Myocyte (in vitro differentiated cells): Measurements from ENCODE around the gene AP5Z1. TPM values are rescaled to one million over a fixed set of nuclear protein-coding genes. Genes with fewer than 3 reads are reported as not detected.

Experiments
- DNase-seq: peaks from one replicate; pipeline ENCODE4 v3.0.0-alpha.2; 2012; ENCODE audit warnings: low read depth
- total RNA-seq: library from RNA; depleted of rRNA; stranded (reverse); fragments of >200 nt; gene quantifications from 2 replicates; pipeline ENCODE4 v1.2.3, GENCODE V29; 2014

Gene AP5Z1
- total RNA-seq, 1 donor from 2014 or later, result 41.8 TPM

GRCh38 chr7:4765776-4766490, 9.5 kb upstream of the AP5Z1 start:
- DNase-seq, result peak; percentile 3

- DNase-seq, result no peak
Observed at GRCh38 chr7:4766666-4767519, 8.5 kb upstream of the AP5Z1 start.

GRCh38 chr7:4768597-4769569, 6.5 kb upstream of the AP5Z1 start:
- peak; percentile 72 for DNase-seq

GRCh38 chr7:4769761-4770160, 5.7 kb upstream of the AP5Z1 start:
- DNase-seq, result no peak

- DNase-seq, result no peak
Observed at GRCh38 chr7:4770886-4771285, 4.5 kb upstream of the AP5Z1 start.

- no peak for DNase-seq
Observed at GRCh38 chr7:4771737-4772136, 3.7 kb upstream of the AP5Z1 start.

- no peak for DNase-seq
Observed at GRCh38 chr7:4772306-4772705, 3.1 kb upstream of the AP5Z1 start.

- DNase-seq, result no peak
Observed at GRCh38 chr7:4774007-4774406, 1.4 kb upstream of the AP5Z1 start.

GRCh38 chr7:4774658-4775249, 669 bp upstream of the AP5Z1 start:
- DNase-seq, result peak; percentile 71

- DNase-seq, result peak; percentile 32
Observed at GRCh38 chr7:4775848-4776623, 613 bp downstream of the AP5Z1 start.

GRCh38 chr7:4779118-4779517, 3.7 kb downstream of the AP5Z1 start:
- no peak for DNase-seq

GRCh38 chr7:4781366-4782069, 6.1 kb downstream of the AP5Z1 start:
- DNase-seq, result no peak

- no peak for DNase-seq
Observed at GRCh38 chr7:4782333-4783291, 7.2 kb downstream of the AP5Z1 start.

GRCh38 chr7:4783292-4783652, 7.8 kb downstream of the AP5Z1 start:
- no peak for DNase-seq

- no peak for DNase-seq
Observed at GRCh38 chr7:4783762-4784351, 8.4 kb downstream of the AP5Z1 start.

- no peak for DNase-seq
Observed at GRCh38 chr7:4784799-4785198, 9.4 kb downstream of the AP5Z1 start.

- DNase-seq, result no peak
Observed at GRCh38 chr7:4785371-4785770, 9.9 kb downstream of the AP5Z1 start.

GRCh38 chr7:4786015-4786414, 10.6 kb downstream of the AP5Z1 start:
- DNase-seq, result no peak
